Small intestine (tissue), 7 donors: Measurements from ENCODE around the gene CLECL1. TPM values are rescaled to one million over a fixed set of nuclear protein-coding genes. Genes with fewer than 3 reads are reported as not detected.
A peak's percentile ranks its signal among the peaks of the same experiment; 100 is the strongest.

Experiments used
- DNase-seq, 2 donors: peaks; one replicate each; pipeline versions ENCODE4 v3.0.0 to v3.0.0-alpha.2; 2013
- FAIRE-seq: peaks from 2 replicates; lab custom pipeline; 2012; peaks lifted over from hg19 to GRCh38; lab: Jason Lieb, UNC
- H3K27ac ChIP-seq, 3 donors: one replicate each; pipeline ENCODE4 v1.5.1; 2013; ENCODE audit warnings: low read length in 2 of 3, mild to moderate bottlenecking in 2 of 3, control low read depth in 1 of 3, inconsistent platforms in 1 of 3, low read depth in 1 of 3, moderate library complexity in 1 of 3
- H3K27me3 ChIP-seq, 3 donors: one replicate each; pipeline ENCODE4 v1.6.1; 2013; ENCODE audit warnings: low read length in 3 of 3, inconsistent platforms in 1 of 3; ENCODE audit not compliant: control insufficient read depth in 3 of 3, insufficient read depth in 3 of 3
- H3K36me3 ChIP-seq, 3 donors: one replicate each; pipeline ENCODE4 v1.6.1; 2013; ENCODE audit warnings: low read length in 3 of 3, inconsistent platforms in 1 of 3, low read depth in 1 of 3, mild to moderate bottlenecking in 1 of 3, moderate library complexity in 1 of 3; ENCODE audit not compliant: control insufficient read depth in 3 of 3, insufficient read depth in 2 of 3
- H3K4me1 ChIP-seq, 3 donors: one replicate each; pipeline ENCODE4 v1.6.1; 2013; ENCODE audit warnings: low read length in 2 of 3, inconsistent platforms in 1 of 3, low read depth in 1 of 3, mild to moderate bottlenecking in 1 of 3, moderate library complexity in 1 of 3; ENCODE audit not compliant: control insufficient read depth in 3 of 3, insufficient read depth in 2 of 3
- H3K4me3 ChIP-seq, 3 donors: one replicate each; pipeline ENCODE4 v1.5.1; 2013; ENCODE audit warnings: low read length in 3 of 3, control low read depth in 1 of 3, inconsistent platforms in 1 of 3, low read depth in 1 of 3, mild to moderate bottlenecking in 1 of 3, moderate library complexity in 1 of 3
- H3K9me3 ChIP-seq, 2 donors: one replicate each; pipeline ENCODE4 v1.6.1; 2013; ENCODE audit warnings: low read depth in 1 of 2, low read length in 1 of 2; ENCODE audit not compliant: control insufficient read depth in 2 of 2, insufficient read depth in 1 of 2
- WGBS, 3 donors: extraction: QIAGEN DNeasy Blood & Tissue Kit; methylation state at CpG; one replicate each; pipeline ENCODE4 v1.1.7; 2013; 5-methylcytosine and 5-hydroxymethylcytosine counted together
- polyA plus RNA-seq, 4 donors: library from polyadenylated mRNA; stranded (reverse) in 3 of 4; unstranded in 1 of 4; fragments of 200-250 nt in 3 of 4; fragments of 120-200 nt in 1 of 4; gene quantifications; one replicate each; pipeline versions ENCODE4 v1.2.1 to v1.2.3, GENCODE V29; 2013
- donor health status: healthy with polysubstance abuse.
- donor health status: control.
- donor health status: control.
- donor health status: Bipolar disorder and iron deficiency.
- donor health status: healthy.

The CLECL1 gene
- polyA plus RNA-seq, 4 donors, result 0.58 to 2.4 (median 0.92) TPM; not detected in 1

- 40 to 72% (median 55%) methylated on average over 6 of the region's 6 CpGs for WGBS, 3 donors
- DNase-seq (peak in 1 of 2 donors; percentile 68), FAIRE-seq (no peak)
- H3K27ac ChIP-seq, result peak within 1 kb of the TSS; percentile 14 to 91 (median 41)
- no peaks in the 10 kb centered on the region for H3K36me3 ChIP-seq
- peak within 1 kb of the TSS; percentile 8 to 36 (median 35) for H3K4me3 ChIP-seq
- H3K4me1 ChIP-seq, result peaks cover 0 to 7% (median 2%) of the 10 kb centered on the region in 3 donors
- no peaks in the 10 kb centered on the region for H3K27me3 ChIP-seq
- no peaks in the 10 kb centered on the region for H3K9me3 ChIP-seq
These were observed 28.0 kb upstream of the CLECL1 start, which contains the start of gene CD69 for GRCh38 chr12:9760699-9761418. TSS of gene CD69 (minus strand) at chr12:9760901. CDS start at chr12:9760820, 81 bp downstream.

- Histone ChIP-seq H3K36me3 (no peaks in the 10 kb centered on the region), H3K27me3 (no peaks in the 10 kb centered on the region), H3K4me3 (peak overlapping the region; percentile 8 to 36 (median 35)), H3K4me1 (peaks cover 0 to 7% (median 2%) of the 10 kb centered on the region in 3 donors), H3K9me3 (no peaks in the 10 kb centered on the region), H3K27ac (peak overlapping the region in 2 of 3 donors; percentile 32 to 91)
- DNase-seq, result no peak
- FAIRE-seq, result no peak
- 51 to 85% (median 70%) methylated on average over 1 of the region's 1 CpG for WGBS, 3 donors
These were observed 27.2 kb upstream of the CLECL1 start for GRCh38 chr12:9760120-9760519.

GRCh38 chr12:9759694-9760093 is 26.8 kb upstream of the CLECL1 start:
- H3K4me1 ChIP-seq, result peaks cover 0 to 7% (median 2%) of the 10 kb centered on the region in 3 donors
- H3K36me3 ChIP-seq, result no peaks in the 10 kb centered on the region
- no peaks in the 10 kb centered on the region for H3K27me3 ChIP-seq
- H3K9me3 ChIP-seq, result no peaks in the 10 kb centered on the region
- WGBS, 3 donors, result 60 to 95% (median 88%) methylated on average over 1 of the region's 1 CpG
- H3K4me3 ChIP-seq, result peak overlapping the region in 1 of 3 donors; percentile 35
- H3K27ac ChIP-seq, result peak overlapping the region in 1 of 3 donors; percentile 32
- no peak for DNase-seq
- FAIRE-seq, result no peak

- no peaks in the 10 kb centered on the region for H3K27me3 ChIP-seq
- FAIRE-seq (no peak), DNase-seq (no peak)
- peak overlapping the region in 1 of 3 donors; percentile 29 for H3K4me3 ChIP-seq
- whole genome bisulfite sequencing, 3 donors, result 66 to 79% (median 77%) methylated on average over 3 of the region's 3 CpGs
- H3K36me3 ChIP-seq, result no peaks in the 10 kb centered on the region
- no peaks in the 10 kb centered on the region for H3K4me1 ChIP-seq
- H3K9me3 ChIP-seq, result no peaks in the 10 kb centered on the region
- H3K27ac ChIP-seq, result peak overlapping the region in 1 of 3 donors; percentile 93
These were observed 25.2 kb upstream of the CLECL1 start for GRCh38 chr12:9758119-9758518.

DNA sequence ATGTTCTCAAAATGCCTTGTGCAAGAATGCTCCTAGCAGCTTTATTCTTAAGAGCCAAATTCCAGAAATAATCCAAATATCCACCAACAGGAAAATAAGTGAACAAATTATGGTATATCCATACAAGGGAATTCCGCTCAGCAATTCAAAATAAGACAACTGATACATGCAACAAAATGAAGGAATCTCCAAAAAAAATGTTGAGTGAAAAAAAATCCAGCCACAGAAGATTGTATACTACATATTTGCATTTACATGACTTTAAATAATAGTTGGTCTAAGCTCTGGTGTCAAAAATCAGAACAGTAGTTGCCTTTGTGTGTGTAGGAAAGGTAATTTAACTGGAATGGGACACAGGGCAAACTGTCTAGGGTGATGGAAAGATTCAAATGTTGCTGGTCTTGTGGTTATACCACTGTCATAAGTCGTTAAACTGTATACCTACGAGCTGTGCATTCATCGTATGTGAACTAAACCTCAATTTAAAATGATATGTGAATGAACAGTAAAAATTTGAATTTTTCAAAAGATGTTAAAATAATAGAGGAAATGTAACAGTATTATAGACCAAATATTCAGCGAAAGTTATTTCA is 24.6 kb upstream of the CLECL1 start:
- Histone ChIP-seq H3K36me3 (no peaks in the 10 kb centered on the region), H3K27me3 (no peaks in the 10 kb centered on the region), H3K27ac (peak overlapping the region in 1 of 3 donors; percentile 48), H3K4me3 (peak overlapping the region in 1 of 3 donors; percentile 11), H3K4me1 (no peaks in the 10 kb centered on the region), H3K9me3 (no peaks in the 10 kb centered on the region)
- no peak for DNase-seq
- FAIRE-seq, result no peak
- WGBS, 3 donors, result 56 to 73% (median 70%) methylated on average over 5 of the region's 5 CpGs

DNA sequence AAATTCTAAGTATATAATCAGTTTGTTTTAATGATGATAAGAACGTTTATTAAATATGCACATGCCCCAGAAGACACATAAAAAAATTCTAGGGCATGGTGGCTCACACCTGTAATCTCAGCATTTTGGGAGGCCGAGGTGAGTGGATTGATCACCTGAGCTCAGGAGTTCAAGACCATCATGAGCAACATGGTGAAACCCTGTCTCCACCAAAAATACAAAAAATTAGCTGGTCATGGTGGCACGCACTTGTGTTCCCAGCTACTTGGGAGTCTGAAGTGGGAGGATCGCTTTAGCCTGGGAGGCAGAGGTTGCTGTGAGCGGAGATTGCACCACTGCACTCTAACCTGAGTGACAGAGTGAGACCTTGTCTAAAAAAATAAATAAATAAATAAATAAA is 23.8 kb upstream of the CLECL1 start:
- 79 to 82% (median 82%) methylated on average over 5 of the region's 5 CpGs for WGBS, 3 donors
- Histone ChIP-seq H3K27me3 (no peaks in the 10 kb centered on the region), H3K9me3 (no peaks in the 10 kb centered on the region), H3K4me3 (no peak overlapping the region), H3K36me3 (no peaks in the 10 kb centered on the region), H3K27ac (no peak overlapping the region), H3K4me1 (no peaks in the 10 kb centered on the region)
- no peak for FAIRE-seq
- DNase-seq, result no peak

GRCh38 chr12:9756170-9756569 is 23.3 kb upstream of the CLECL1 start:
- H3K36me3 ChIP-seq, result no peaks in the 10 kb centered on the region
- DNase-seq (no peak), FAIRE-seq (no peak)
- no peaks in the 10 kb centered on the region for H3K9me3 ChIP-seq
- no peak overlapping the region for H3K27ac ChIP-seq
- H3K27me3 ChIP-seq, result no peaks in the 10 kb centered on the region
- H3K4me3 ChIP-seq, result no peak overlapping the region
- no peaks in the 10 kb centered on the region for H3K4me1 ChIP-seq
- 64 to 83% (median 83%) methylated on average over 2 of the region's 2 CpGs for WGBS, 3 donors

DNA sequence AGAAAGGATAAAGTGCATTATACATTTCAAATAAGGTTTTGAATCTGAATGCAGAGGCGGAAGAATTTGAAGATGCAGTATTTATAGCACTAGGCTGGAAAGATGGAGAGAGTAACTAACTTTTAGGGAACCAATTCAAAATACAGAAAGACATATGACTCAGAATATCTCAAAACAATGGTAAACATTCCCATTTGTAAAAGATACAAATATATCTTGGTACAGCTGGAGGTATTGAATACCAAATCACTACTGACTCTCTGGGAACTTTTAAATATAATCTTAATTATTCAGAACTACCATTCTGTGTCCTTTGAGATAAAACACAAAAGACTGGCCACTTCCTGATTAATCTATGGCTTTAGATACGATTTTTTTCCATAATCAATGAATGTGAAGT is 22.7 kb upstream of the CLECL1 start:
- FAIRE-seq, result no peak
- 51 to 63% (median 53%) methylated on average over 2 of the region's 2 CpGs for WGBS, 3 donors
- Histone ChIP-seq H3K4me1 (no peaks in the 10 kb centered on the region), H3K36me3 (no peaks in the 10 kb centered on the region), H3K27ac (no peak overlapping the region), H3K27me3 (no peaks in the 10 kb centered on the region), H3K4me3 (no peak overlapping the region), H3K9me3 (no peaks in the 10 kb centered on the region)
- DNase-seq, result no peak
